Endothelial cell of umbilical vein (primary cell): ENCODE measurements around the gene SASH3. TPM values are rescaled to one million over a fixed set of nuclear protein-coding genes. Genes with fewer than 3 reads are reported as not detected.

Source experiments
- BruUV-seq: library from RNA; stranded (reverse); fragments of 400-500 nt; replicated peaks from 2 replicates; lab custom pipeline; 2021; lab: Mats Ljungman, UMichigan
- CTCF ChIA-PET: fragments of 300-600, 350-600 bp; sonication (Branson Sonifier 250); formaldehyde crosslinking; loops from one replicate; lab custom pipeline; 2021; ENCODE audit warnings: antibody characterized with exemption, inconsistent platforms; lab: Charles Lee
- POLR2A ChIA-PET: fragments of 300-600, 350-600 bp; sonication (Branson Sonifier 250); formaldehyde crosslinking; loops from one replicate; lab custom pipeline; 2021; ENCODE audit warnings: antibody characterized with exemption, inconsistent platforms; lab: Charles Lee
- DNase-seq: peaks from one replicate; pipeline ENCODE4 v3.0.0-alpha.2; 2011; ENCODE audit warnings: low read depth, low spot score
- FAIRE-seq: peaks from 2 replicates; lab custom pipeline; 2011; peaks lifted over from hg19 to GRCh38; lab: Jason Lieb, UNC
- H2AFZ ChIP-seq: 2 replicates; pipeline ENCODE4 v1.6.0; 2012; ENCODE audit warnings: low read depth, low read length, control low read depth, inconsistent platforms
- H3K27ac ChIP-seq: 2 replicates; pipeline ENCODE4 v1.5.1; 2011; ENCODE audit warnings: low read depth, mild to moderate bottlenecking, control low read depth, low read length, moderate library complexity; ENCODE audit not compliant: insufficient read depth
- H3K27me3 ChIP-seq, 2 experiments: 2 replicates each; pipeline versions ENCODE4 v1.6.0 to v1.6.1; 2011; ENCODE audit warnings: low read length in 2 of 2, mixed read lengths in 1 of 2; ENCODE audit not compliant: control insufficient read depth in 2 of 2, insufficient read depth in 2 of 2
- H3K36me3 ChIP-seq, 2 experiments: 2 replicates in 1 of 2; 3 replicates in 1 of 2; pipeline ENCODE4 v1.5.1; 2011; ENCODE audit warnings: low read length in 2 of 2, mild to moderate bottlenecking in 1 of 2, moderate library complexity in 1 of 2; ENCODE audit not compliant: control insufficient read depth in 2 of 2, insufficient read depth in 2 of 2; ENCODE audit errors: extremely low read depth in 1 of 2
- H3K4me1 ChIP-seq: 3 replicates; pipeline ENCODE4 v1.5.1; 2011; ENCODE audit warnings: mild to moderate bottlenecking, low read length; ENCODE audit not compliant: control insufficient read depth, insufficient read depth; ENCODE audit errors: extremely low read depth
- H3K4me2 ChIP-seq: 2 replicates; pipeline ENCODE4 v1.6.1; 2011; ENCODE audit warnings: low read length, control low read depth, mixed read lengths; ENCODE audit not compliant: insufficient read depth
- H3K4me3 ChIP-seq, 3 experiments: fragments of 200-600 bp in 1 of 3; sonication (generic), shearing (Covaris generic) in 1 of 3; replicated peaks in 1 of 3; 2 replicates each; pipeline ENCODE4 v1.5.1; 2011 to 2016; ENCODE audit warnings: control low read depth in 3 of 3, low read length in 3 of 3, mild to moderate bottlenecking in 2 of 3, inconsistent platforms in 1 of 3, low read depth in 1 of 3, moderate library complexity in 1 of 3; ENCODE audit not compliant: insufficient read depth in 1 of 3
- H3K79me2 ChIP-seq: 2 replicates; pipeline ENCODE4 v1.6.0; 2012; ENCODE audit warnings: low read length, inconsistent platforms; ENCODE audit not compliant: control insufficient read depth, insufficient read depth
- H3K9ac ChIP-seq: replicated peaks from 2 replicates; pipeline ENCODE3; 2011; ENCODE audit warnings: low read length, control low read depth; ENCODE audit not compliant: insufficient read depth; ENCODE audit errors: extremely low read depth
- H3K9me1 ChIP-seq: replicated peaks from 3 replicates; pipeline ENCODE4 v1.6.0; 2011; ENCODE audit warnings: mild to moderate bottlenecking, low read length; ENCODE audit not compliant: control insufficient read depth, insufficient read depth; ENCODE audit errors: extremely low read depth
- H3K9me3 ChIP-seq: replicated peaks from 2 replicates; pipeline ENCODE4 v1.5.1; 2012; ENCODE audit warnings: low read length, inconsistent platforms; ENCODE audit not compliant: control insufficient read depth, insufficient read depth
- H4K20me1 ChIP-seq: replicated peaks from 2 replicates; pipeline ENCODE3; 2011; ENCODE audit warnings: mild to moderate bottlenecking, low read length; ENCODE audit not compliant: control insufficient read depth, insufficient read depth; ENCODE audit errors: extremely low read depth
- CTCF ChIP-seq, 2 donors: IDR thresholded peaks; 1 replicate in 1 of 2; 2 replicates in 1 of 2; pipeline ENCODE4 v1.5.1; 2011; ENCODE audit warnings: low read length in 2 of 2, mild to moderate bottlenecking in 2 of 2, moderate library complexity in 2 of 2, control low read depth in 1 of 2, inconsistent platforms in 1 of 2, low read depth in 1 of 2; ENCODE audit not compliant: insufficient read depth in 1 of 2; ENCODE audit errors: extremely low read depth in 1 of 2
- EZH2 ChIP-seq: IDR thresholded peaks from 2 replicates; pipeline ENCODE4 v1.6.1; 2012; ENCODE audit warnings: borderline replicate concordance, low read depth, mild to moderate bottlenecking, moderate library complexity, low read length, inconsistent platforms; ENCODE audit not compliant: severe bottlenecking
- GATA2 ChIP-seq: IDR thresholded peaks from 2 replicates; pipeline ENCODE4 v1.7.0; 2011; ENCODE audit warnings: low read depth, mild to moderate bottlenecking, moderate library complexity, mixed read lengths, low read length; ENCODE audit not compliant: insufficient read length, insufficient read depth
- JUN ChIP-seq: IDR thresholded peaks from 2 replicates; pipeline ENCODE4 v1.6.1; 2011; ENCODE audit warnings: borderline replicate concordance, low read depth; ENCODE audit not compliant: insufficient read length, insufficient read depth
- MAX ChIP-seq: IDR thresholded peaks from 2 replicates; pipeline ENCODE4 v1.6.1; 2011; ENCODE audit not compliant: insufficient read depth, insufficient read length
- MYC ChIP-seq: IDR thresholded peaks from one replicate; pipeline ENCODE4 v1.6.1; 2011; ENCODE audit warnings: mild to moderate bottlenecking, low read depth, low read length
- POLR2A ChIP-seq: IDR thresholded peaks from 2 replicates; pipeline ENCODE4 v1.6.1; 2012; ENCODE audit warnings: low read depth, mild to moderate bottlenecking, control low read depth, low read length
- dilution Hi-C: fragments of 300-500 bp; cut with MboI; formaldehyde crosslinking; loops from one replicate; pipeline ENCODE4 v1.15.0; 2019; ENCODE audit warnings: low sequenced_read_pairs; ENCODE audit not compliant: extremely low pct_ligation_motif_present
- intact Hi-C: fragments of 100-400 bp; cut with micrococcal nuclease; formaldehyde crosslinking; loops from one replicate; pipeline ENCODE4 v1.10.0; 2022
- polyA plus RNA-seq, 4 experiments: library from polyadenylated mRNA; depleted of rRNA in 3 of 4; stranded (reverse) in 3 of 4; unstranded in 1 of 4; fragments of >200 nt; gene quantifications; 2 replicates each; pipeline versions ENCODE4 v1.2.1 to v1.2.3, GENCODE V29; 2011 to 2012; ENCODE audit warnings: missing spikeins in 1 of 4
- total RNA-seq: library from RNA; stranded (reverse); gene quantifications from 2 replicates; pipeline ENCODE4 v1.2.3, GENCODE V29; 2021

Gene SASH3
- total and polyA plus RNA-seq, 2 donors (not counting 3 experiments of a cell fraction or from before 2014, with no cell fraction given), result not detected

- H3K27me3 ChIP-seq, result no peaks in the 10 kb centered on the region
- intact Hi-C loops, result loop anchor here (2.0 kb wide), 2 partner anchors 19 to 65 kb away; partner anchors contain the start of gene ZDHHC9
- TF ChIP-seq POLR2A (no peak), EZH2 (no peak), MYC (no peak), CTCF (IDR thresholded peaks at IDR 0.05; ENCODE audit: extremely low read depth in 1 of 2, insufficient read depth in 1 of 2, low read depth in 1 of 2, low read length in 2 of 2) (no peak), MAX (no peak), GATA2 (peak; percentile 40), JUN (no peak)
- no peaks in the 10 kb centered on the region for H3K79me2 ChIP-seq
- H3K27ac ChIP-seq, result peak overlapping the region; percentile 86
- H3K9me3 ChIP-seq, result no peaks in the 10 kb centered on the region
- H2AFZ ChIP-seq, result peak overlapping the region; percentile 91
- peaks cover 14% of the 10 kb centered on the region for H3K4me1 ChIP-seq
- peak overlapping the region; percentile 57 for H3K4me2 ChIP-seq
- H3K9me1 ChIP-seq, result no peaks in the 10 kb centered on the region
- no TSS peak for BruUV-seq
- H4K20me1 ChIP-seq, result no peaks in the 10 kb centered on the region
- peak; percentile 99 for FAIRE-seq
- H3K36me3 ChIP-seq, result no peaks in the 10 kb centered on the region
- no peak overlapping the region for H3K4me3 ChIP-seq
- POLR2A ChIA-PET, result no interaction called here
- DNase-seq, result peak; percentile 44
- CTCF ChIA-PET, result no interaction called here
- peak overlapping the region; percentile 37 for H3K9ac ChIP-seq
- dilution Hi-C loops, result no loop called here
Measured at GRCh38 chrX:129777218-129778030, 2.3 kb upstream of the SASH3 start.
